Measurements from ENCODE around the gene VPS13A.

Gene VPS13A

GRCh38 chr9:77163884-77164283 lies 13.4 kb upstream of the VPS13A start:
- Histone ChIP-seq H3K9me3 (replicated peaks in 1 of 2; ENCODE audit: control insufficient read depth in 2 of 2, insufficient read depth in 1 of 2, low read depth in 1 of 2, low read length in 2 of 2) (no peaks in the 10 kb centered on the region), H3K4ac (ENCODE audit: low read length) (no peak overlapping the region), H2AFZ (ENCODE audit: low read length) (no peak overlapping the region), H2AK5ac (ENCODE audit: low read depth, low read length) (no peak overlapping the region), H3K4me1 (ENCODE audit: control insufficient read depth in 2 of 2, insufficient read depth in 1 of 2, low read depth in 1 of 2, low read length in 2 of 2) (no peaks in the 10 kb centered on the region), H4K8ac (ENCODE audit: low read depth, low read length) (no peak overlapping the region), H3K36me3 (replicated peaks in 1 of 2; ENCODE audit: control insufficient read depth in 2 of 2, insufficient read depth in 2 of 2, low read length in 2 of 2) (no peaks in the 10 kb centered on the region), H2BK120ac (ENCODE audit: low read depth, low read length) (no peak overlapping the region), H3K27ac (replicated peaks; ENCODE audit: low read length) (no peak overlapping the region), H3K4me3 (ENCODE audit: low read length in 2 of 2) (no peak overlapping the region), H2BK15ac (ENCODE audit: low read length) (no peak overlapping the region), H3K14ac (ENCODE audit: low read length) (no peak overlapping the region), H3K9ac (ENCODE audit: low read depth, low read length, poor library complexity) (no peak overlapping the region), H3K23ac (ENCODE audit: low read depth, low read length, poor library complexity) (no peak overlapping the region), H3K4me2 (ENCODE audit: insufficient read depth, low read length, poor library complexity, severe bottlenecking) (no peak overlapping the region), H3K18ac (ENCODE audit: low read length) (no peak overlapping the region), H2BK12ac (ENCODE audit: low read length) (no peak overlapping the region), H4K91ac (ENCODE audit: low read depth, low read length, poor library complexity) (no peak overlapping the region), H3K79me1 (ENCODE audit: low read depth, low read length) (no peaks in the 10 kb centered on the region), H3K27me3 (ENCODE audit: control insufficient read depth in 3 of 3, insufficient read depth in 3 of 3, low read depth in 1 of 3, low read length in 3 of 3) (no peaks in the 10 kb centered on the region), H2BK5ac (ENCODE audit: low read length) (no peak overlapping the region)
- no CpG with 5 or more reads among the region's 4 CpGs for WGBS, 2 donors (ENCODE audit: extremely low coverage in 2 of 2, insufficient read length in 2 of 2, insufficient replicate concordance in 1 of 2)
- no peak for DNase-seq (ENCODE audit: low spot score)

- Histone ChIP-seq H3K27ac (replicated peaks; ENCODE audit: low read length) (no peak overlapping the region), H2BK5ac (ENCODE audit: low read length) (no peak overlapping the region), H2AFZ (ENCODE audit: low read length) (peak overlapping the region; percentile 56), H3K4me2 (ENCODE audit: insufficient read depth, low read length, poor library complexity, severe bottlenecking) (no peak overlapping the region), H2AK5ac (ENCODE audit: low read depth, low read length) (no peak overlapping the region), H4K8ac (ENCODE audit: low read depth, low read length) (no peak overlapping the region), H2BK120ac (ENCODE audit: low read depth, low read length) (no peak overlapping the region), H3K79me1 (ENCODE audit: low read depth, low read length) (no peaks in the 10 kb centered on the region), H3K23ac (ENCODE audit: low read depth, low read length, poor library complexity) (no peak overlapping the region), H3K4ac (ENCODE audit: low read length) (no peak overlapping the region), H3K27me3 (ENCODE audit: control insufficient read depth in 3 of 3, insufficient read depth in 3 of 3, low read depth in 1 of 3, low read length in 3 of 3) (peaks cover 0 to 4% (median 0%) of the 10 kb centered on the region in 3 experiments), H3K9ac (ENCODE audit: low read depth, low read length, poor library complexity) (no peak overlapping the region), H3K36me3 (replicated peaks in 1 of 2; ENCODE audit: control insufficient read depth in 2 of 2, insufficient read depth in 2 of 2, low read length in 2 of 2) (no peaks in the 10 kb centered on the region), H2BK15ac (ENCODE audit: low read length) (no peak overlapping the region), H4K91ac (ENCODE audit: low read depth, low read length, poor library complexity) (no peak overlapping the region), H2BK12ac (ENCODE audit: low read length) (no peak overlapping the region), H3K9me3 (replicated peaks in 1 of 2; ENCODE audit: control insufficient read depth in 2 of 2, insufficient read depth in 1 of 2, low read depth in 1 of 2, low read length in 2 of 2) (no peaks in the 10 kb centered on the region), H3K14ac (ENCODE audit: low read length) (no peak overlapping the region), H3K18ac (ENCODE audit: low read length) (no peak overlapping the region), H3K4me3 (ENCODE audit: low read length in 2 of 2) (no peak overlapping the region), H3K4me1 (ENCODE audit: control insufficient read depth in 2 of 2, insufficient read depth in 1 of 2, low read depth in 1 of 2, low read length in 2 of 2) (no peaks in the 10 kb centered on the region)
- WGBS, 2 donors (ENCODE audit: extremely low coverage in 2 of 2, insufficient read length in 2 of 2, insufficient replicate concordance in 1 of 2), result no CpG with 5 or more reads among the region's 4 CpGs
- DNase-seq (ENCODE audit: low spot score), result no peak
These were observed 11.1 kb upstream of the VPS13A start for GRCh38 chr9:77166193-77166592.

- no peak overlapping the region for H3K9ac ChIP-seq (ENCODE audit: low read depth, low read length, poor library complexity)
- H3K79me1 ChIP-seq (ENCODE audit: low read depth, low read length), result no peaks in the 10 kb centered on the region
- no peak overlapping the region for H3K4me2 ChIP-seq (ENCODE audit: insufficient read depth, low read length, poor library complexity, severe bottlenecking)
- H2BK120ac ChIP-seq (ENCODE audit: low read depth, low read length), result no peak overlapping the region
- H2BK5ac ChIP-seq (ENCODE audit: low read length), result no peak overlapping the region
- no CpG with 5 or more reads among the region's 2 CpGs for WGBS, 2 donors (ENCODE audit: extremely low coverage in 2 of 2, insufficient read length in 2 of 2, insufficient replicate concordance in 1 of 2)
- H3K4ac ChIP-seq (ENCODE audit: low read length), result no peak overlapping the region
- no peak overlapping the region for H2AFZ ChIP-seq (ENCODE audit: low read length)
- H3K18ac ChIP-seq (ENCODE audit: low read length), result no peak overlapping the region
- no peak overlapping the region for H3K14ac ChIP-seq (ENCODE audit: low read length)
- no peak overlapping the region for H4K91ac ChIP-seq (ENCODE audit: low read depth, low read length, poor library complexity)
- no peak overlapping the region for H2AK5ac ChIP-seq (ENCODE audit: low read depth, low read length)
- no peak overlapping the region for H2BK12ac ChIP-seq (ENCODE audit: low read length)
- no peak overlapping the region for H4K8ac ChIP-seq (ENCODE audit: low read depth, low read length)
- H3K23ac ChIP-seq (ENCODE audit: low read depth, low read length, poor library complexity), result no peak overlapping the region
- H3K4me1 ChIP-seq (ENCODE audit: control insufficient read depth in 2 of 2, insufficient read depth in 1 of 2, low read depth in 1 of 2, low read length in 2 of 2), result peaks cover 0 to 1% of the 10 kb centered on the region in 2 donors
- no peak overlapping the region for H3K27ac ChIP-seq (replicated peaks; ENCODE audit: low read length)
- H3K27me3 ChIP-seq (ENCODE audit: control insufficient read depth in 3 of 3, insufficient read depth in 3 of 3, low read depth in 1 of 3, low read length in 3 of 3), result peaks cover 0 to 26% (median 0%) of the 10 kb centered on the region in 3 experiments
- no peak overlapping the region for H2BK15ac ChIP-seq (ENCODE audit: low read length)
- no peak overlapping the region for H3K4me3 ChIP-seq (ENCODE audit: low read length in 2 of 2)
- DNase-seq (ENCODE audit: low spot score), result no peak
- no peaks in the 10 kb centered on the region for H3K9me3 ChIP-seq (replicated peaks in 1 of 2; ENCODE audit: control insufficient read depth in 2 of 2, insufficient read depth in 1 of 2, low read depth in 1 of 2, low read length in 2 of 2)
- no peaks in the 10 kb centered on the region for H3K36me3 ChIP-seq (replicated peaks in 1 of 2; ENCODE audit: control insufficient read depth in 2 of 2, insufficient read depth in 2 of 2, low read length in 2 of 2)
These were observed 6.2 kb upstream of the VPS13A start for GRCh38 chr9:77170991-77171699.

GRCh38 chr9:77175151-77175550 lies 2.2 kb upstream of the VPS13A start:
- WGBS, 2 donors (ENCODE audit: extremely low coverage in 2 of 2, insufficient read length in 2 of 2, insufficient replicate concordance in 1 of 2), result no CpG with 5 or more reads among the region's 2 CpGs
- Histone ChIP-seq H3K4me1 (ENCODE audit: control insufficient read depth in 2 of 2, insufficient read depth in 1 of 2, low read depth in 1 of 2, low read length in 2 of 2) (peaks cover 4% of the 10 kb centered on the region in 2 donors), H3K4ac (ENCODE audit: low read length) (no peak overlapping the region), H3K9ac (ENCODE audit: low read depth, low read length, poor library complexity) (no peak overlapping the region), H3K36me3 (replicated peaks in 1 of 2; ENCODE audit: control insufficient read depth in 2 of 2, insufficient read depth in 2 of 2, low read length in 2 of 2) (no peaks in the 10 kb centered on the region), H2AK5ac (ENCODE audit: low read depth, low read length) (no peak overlapping the region), H2BK12ac (ENCODE audit: low read length) (no peak overlapping the region), H3K4me3 (ENCODE audit: low read length in 2 of 2) (no peak overlapping the region), H3K79me1 (ENCODE audit: low read depth, low read length) (peaks cover 4% of the 10 kb centered on the region), H2BK15ac (ENCODE audit: low read length) (no peak overlapping the region), H3K23ac (ENCODE audit: low read depth, low read length, poor library complexity) (no peak overlapping the region), H4K8ac (ENCODE audit: low read depth, low read length) (no peak overlapping the region), H3K27me3 (ENCODE audit: control insufficient read depth in 3 of 3, insufficient read depth in 3 of 3, low read depth in 1 of 3, low read length in 3 of 3) (peaks cover 0 to 30% (median 0%) of the 10 kb centered on the region in 3 experiments), H2AFZ (ENCODE audit: low read length) (no peak overlapping the region), H3K9me3 (replicated peaks in 1 of 2; ENCODE audit: control insufficient read depth in 2 of 2, insufficient read depth in 1 of 2, low read depth in 1 of 2, low read length in 2 of 2) (no peaks in the 10 kb centered on the region), H3K14ac (ENCODE audit: low read length) (no peak overlapping the region), H3K27ac (replicated peaks; ENCODE audit: low read length) (no peak overlapping the region), H3K18ac (ENCODE audit: low read length) (no peak overlapping the region), H3K4me2 (ENCODE audit: insufficient read depth, low read length, poor library complexity, severe bottlenecking) (no peak overlapping the region), H2BK120ac (ENCODE audit: low read depth, low read length) (no peak overlapping the region), H2BK5ac (ENCODE audit: low read length) (no peak overlapping the region), H4K91ac (ENCODE audit: low read depth, low read length, poor library complexity) (no peak overlapping the region)
- DNase-seq (ENCODE audit: low spot score), result no peak
